NCI-H1436 (cell line): ENCODE data around the gene RABGAP1L.
"Not testable (repeated sequence)": the region's sequence is repeated elsewhere in the genome, so short reads cannot be mapped to it uniquely, and the experiment has no call there.

Experiments
- DNase-seq: peaks from one replicate; lab custom pipeline; 2025; lab: John Stamatoyannopoulos, UW

RABGAP1L gene

DNA sequence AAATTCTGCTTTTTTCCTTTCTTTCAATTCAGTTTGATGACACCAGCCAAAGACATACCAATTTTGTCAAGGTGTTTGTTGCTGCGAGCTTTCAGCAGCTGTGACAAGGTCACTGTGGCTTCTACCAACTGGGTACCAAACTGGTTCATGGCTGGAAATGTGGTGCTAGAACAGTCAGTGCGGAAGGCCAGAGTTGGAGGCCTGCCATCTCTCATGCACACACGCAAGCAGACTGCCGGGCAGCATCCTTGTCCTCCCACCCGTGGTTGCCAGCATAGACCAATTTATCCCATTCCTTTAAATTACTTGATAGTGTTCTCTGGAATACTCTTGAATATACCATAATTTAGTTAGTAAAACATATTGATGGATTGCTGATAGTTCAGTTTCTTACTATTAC is 208.6 kb downstream of the RABGAP1L start:
- DNase-seq, result no peak

DNA sequence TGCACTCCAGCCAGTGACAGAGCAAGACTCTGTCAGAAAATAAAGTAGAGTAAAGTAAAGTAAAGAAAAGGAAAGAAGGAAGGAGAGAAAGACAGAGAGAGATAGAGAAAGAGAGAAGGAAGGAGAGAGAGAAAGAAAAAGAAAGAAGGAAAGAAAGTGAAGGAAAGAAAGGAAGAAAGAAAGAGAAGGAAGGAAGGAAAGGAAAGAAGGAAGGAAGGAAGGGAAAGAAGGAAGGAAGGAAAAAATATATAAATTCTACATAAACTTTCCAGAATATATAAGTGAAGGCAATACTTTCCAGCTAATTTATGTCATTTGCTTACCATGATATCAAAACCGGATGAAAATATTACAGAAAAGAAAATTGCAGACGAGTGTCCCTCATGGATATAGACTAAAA is 216.7 kb downstream of the RABGAP1L start:
- DNase-seq, result no peak

DNA sequence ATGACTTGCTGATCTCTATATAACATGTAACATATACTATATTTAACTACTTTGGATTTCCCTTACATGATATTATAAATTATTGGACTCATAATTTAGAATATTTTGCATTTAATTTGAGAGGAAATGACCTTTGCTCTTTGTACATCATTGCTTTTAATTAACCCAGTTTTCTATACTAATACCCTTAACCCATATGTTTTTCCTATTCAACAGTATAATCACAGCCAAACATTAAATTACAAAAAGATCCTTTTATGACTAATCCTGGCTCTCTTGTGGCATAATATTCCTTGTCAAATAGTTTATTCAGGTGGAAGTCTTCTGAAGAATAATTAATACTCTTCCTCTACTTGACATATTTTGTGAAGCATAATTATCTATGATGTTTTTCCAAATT is 232.4 kb downstream of the RABGAP1L start:
- no peak for DNase-seq

DNA sequence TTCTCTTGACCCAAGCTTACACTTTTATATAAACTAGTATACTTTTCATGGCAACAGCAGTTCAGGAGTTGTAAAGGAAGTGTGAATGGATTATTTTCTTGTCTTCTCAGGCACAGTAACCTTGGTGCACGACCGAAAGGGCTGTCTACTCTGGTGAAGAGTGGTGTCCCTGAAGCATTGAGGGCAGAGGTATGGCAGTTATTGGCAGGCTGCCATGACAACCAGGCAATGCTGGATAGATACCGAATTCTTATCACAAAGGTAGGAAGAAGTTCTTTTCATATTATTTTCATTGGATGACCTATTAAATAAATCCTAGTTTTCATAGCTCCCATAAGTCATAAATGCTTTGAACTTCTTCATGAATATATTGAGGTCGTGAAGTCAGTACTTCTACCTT is 234.6 kb downstream of the RABGAP1L start:
- no peak for DNase-seq

DNA sequence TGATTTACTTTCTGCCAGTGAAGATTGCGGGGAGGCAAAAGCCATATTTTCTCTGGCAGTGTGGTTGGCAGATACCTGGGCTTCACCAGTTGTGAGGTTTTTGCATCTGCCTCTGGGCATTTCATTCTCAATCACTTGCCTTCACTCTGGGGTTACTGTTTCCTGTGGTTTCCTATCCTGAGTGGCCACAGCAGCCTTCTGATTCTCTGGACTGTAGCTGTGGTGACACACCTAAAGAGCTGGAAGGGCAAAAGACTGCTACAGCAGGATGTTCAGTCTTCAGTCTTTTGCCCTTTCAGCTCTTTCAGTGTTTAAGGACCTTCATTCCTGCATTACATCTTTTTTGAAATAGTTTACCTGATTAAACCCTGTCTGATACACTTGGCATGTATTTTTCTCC is 237.9 kb downstream of the RABGAP1L start:
- no peak for DNase-seq

DNA sequence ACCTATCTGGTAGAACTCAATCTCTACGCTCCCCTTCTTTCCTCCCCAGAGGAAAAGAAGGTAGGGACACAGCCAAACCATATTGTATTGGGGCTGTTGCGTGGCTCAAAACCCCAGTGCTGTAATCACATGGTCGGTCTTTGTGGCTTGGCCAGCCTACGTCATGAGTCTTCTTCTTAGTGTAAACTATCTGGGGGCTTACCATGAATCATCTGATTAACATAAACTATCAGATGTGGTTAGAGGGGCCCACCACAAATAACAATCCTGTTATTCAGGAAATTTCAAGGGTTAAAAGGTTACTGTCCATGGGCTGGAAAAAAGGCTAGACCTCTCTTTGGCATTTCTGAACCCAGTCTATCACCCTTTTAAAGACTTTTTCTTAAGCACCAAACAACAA is 238.9 kb downstream of the RABGAP1L start:
- no peak for DNase-seq

DNA sequence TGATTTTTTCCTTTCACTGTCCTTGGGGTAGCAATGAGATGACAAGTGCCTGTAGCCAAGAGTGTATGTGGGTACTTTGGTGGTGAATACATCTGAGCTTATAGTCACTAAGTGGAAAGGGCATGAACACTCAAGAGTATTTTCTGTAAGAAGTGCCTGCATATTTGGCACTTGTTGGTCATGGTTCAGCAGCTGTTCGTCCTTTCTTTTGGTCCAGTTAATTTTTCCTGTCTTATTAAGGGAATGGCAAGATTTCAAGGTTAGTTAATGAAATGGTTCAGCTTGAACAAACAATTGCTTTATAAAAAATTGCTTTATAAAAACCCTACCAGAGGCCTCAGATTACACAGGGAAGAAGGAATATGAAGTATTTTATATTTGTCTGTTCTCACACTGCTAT is 239.9 kb downstream of the RABGAP1L start:
- DNase-seq, result no peak

DNA sequence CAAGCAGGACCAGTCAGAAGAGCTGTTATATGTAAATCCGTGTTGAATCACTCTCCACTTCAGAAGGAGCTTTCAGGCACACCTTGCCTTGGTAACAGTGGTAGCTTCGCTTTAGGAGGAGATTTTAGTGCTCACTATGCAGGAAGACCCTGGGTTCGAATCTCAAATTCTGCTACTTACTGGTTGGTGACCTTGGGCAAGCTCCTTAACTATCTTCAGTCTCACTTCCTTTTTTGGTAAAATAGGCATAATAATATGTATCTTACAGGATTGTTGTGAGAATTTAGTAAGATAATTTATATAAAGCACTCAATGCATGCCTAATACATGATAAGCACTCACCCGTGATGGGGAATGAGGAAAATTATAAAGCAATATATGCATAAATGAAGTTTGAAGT is 241.8 kb downstream of the RABGAP1L start:
- no peak for DNase-seq

DNA sequence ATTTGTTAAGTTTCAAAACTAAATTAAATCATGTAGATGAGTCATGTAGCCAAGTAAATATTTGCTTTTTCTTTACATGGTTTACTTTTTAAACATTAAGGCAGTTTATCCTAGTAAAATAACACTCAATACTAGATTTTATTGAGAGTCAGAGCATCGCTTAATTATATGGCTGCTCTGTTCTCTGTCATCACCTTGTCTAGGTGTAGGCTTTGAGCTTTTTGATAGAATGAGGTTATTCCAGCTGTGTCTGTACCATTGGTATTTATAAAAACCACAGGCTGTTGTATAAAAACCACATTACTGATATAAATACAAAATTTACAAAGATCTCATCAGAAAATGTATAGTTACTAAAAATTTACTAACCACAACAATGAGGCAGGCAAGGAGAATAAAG is 245.9 kb downstream of the RABGAP1L start:
- DNase-seq, result no peak

DNA sequence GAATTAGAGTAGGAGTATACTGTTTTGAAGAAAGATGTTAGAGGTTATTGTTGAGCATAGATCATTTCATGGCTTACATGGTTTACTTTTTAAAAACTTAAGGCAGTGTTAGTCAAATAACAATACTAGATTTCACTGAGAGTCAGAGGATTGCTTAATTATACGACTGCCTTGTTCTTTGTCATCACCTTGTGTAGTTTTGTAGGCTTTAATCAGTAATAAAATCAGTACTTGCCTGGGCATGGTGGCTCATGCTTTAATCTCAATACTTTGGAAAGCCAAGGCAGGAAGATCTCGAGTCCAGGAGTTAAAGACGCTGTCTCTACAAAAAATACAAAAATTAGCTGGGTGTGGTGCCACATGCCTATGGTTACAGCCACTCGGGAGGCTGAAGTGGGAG is 247.1 kb downstream of the RABGAP1L start:
- no peak for DNase-seq

DNA sequence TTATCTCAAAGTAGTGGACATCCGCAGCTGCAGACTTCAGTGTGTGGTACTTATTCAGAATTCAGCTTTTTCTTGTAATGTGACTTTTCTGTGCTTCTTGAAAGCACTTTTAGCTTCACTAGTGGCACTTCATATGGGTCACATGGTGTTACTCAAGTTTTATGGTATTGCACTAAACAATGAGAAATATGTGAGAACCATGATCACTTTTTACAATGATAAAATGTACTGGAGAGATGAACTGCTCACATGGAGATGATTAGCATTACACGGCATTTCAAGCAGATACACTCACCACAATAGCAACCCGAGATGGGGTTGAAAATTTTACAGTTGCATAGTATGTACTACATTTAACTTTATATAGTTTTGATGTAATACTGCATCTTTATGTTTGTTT is 248.3 kb downstream of the RABGAP1L start:
- no peak for DNase-seq

DNA sequence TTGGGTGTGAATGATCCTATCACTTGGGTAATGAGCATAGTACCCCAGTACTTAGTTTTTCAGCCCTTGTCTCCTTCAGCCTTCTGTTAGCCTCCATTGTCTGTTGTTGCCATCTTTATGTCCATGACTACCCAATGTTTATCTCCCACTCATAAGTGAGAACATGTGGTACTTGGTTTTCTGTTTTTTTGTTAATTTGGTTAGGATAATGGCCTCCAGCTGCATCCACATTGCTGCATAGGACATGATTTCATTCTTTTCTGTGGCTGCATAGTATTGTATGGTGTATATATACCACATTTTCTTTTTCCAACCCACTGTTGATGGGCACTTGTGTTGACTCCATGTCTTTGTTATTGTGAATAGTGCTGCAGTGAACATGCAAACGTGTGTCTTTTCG is 248.8 kb downstream of the RABGAP1L start:
- DNase-seq, result no peak

DNA sequence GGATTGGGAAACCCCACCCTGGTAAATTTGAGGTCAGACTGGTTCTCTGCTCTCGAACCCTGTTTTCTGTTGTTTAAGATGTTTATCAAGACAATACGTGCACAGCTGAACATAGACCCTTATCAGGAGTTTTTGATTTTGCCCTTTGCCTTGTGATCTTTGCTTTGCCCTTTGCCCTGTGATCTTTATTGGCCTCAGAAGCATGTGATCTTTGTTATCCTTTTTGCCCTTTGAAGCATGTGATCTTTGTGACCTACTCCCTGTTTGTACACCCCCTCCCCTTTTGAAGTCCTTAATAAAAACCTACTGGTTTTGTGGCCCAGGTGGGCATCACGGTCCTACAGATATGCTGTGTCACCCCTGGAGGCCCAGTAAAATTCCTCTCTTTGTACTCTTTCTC is 250.5 kb downstream of the RABGAP1L start:
- not testable (repeated sequence) for DNase-seq

DNA sequence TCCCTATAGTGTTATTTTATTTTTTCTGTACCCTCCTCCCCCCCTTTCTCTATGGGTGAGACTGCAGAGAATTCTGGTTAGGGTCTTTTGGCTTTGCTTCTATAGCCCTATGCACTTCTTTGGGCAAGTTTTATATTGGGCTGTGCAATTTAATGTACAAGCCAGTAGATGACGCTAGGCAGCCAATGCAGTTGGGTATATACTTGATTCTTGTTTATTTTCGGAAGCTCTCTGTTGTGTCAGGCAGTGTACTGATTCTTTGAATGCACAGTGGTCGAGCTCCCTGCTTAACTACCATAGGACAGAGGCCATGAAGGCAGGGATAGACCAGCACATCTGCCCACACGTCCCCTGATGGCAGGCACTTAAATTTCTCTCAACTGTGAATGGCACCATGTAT is 254.3 kb downstream of the RABGAP1L start:
- no peak for DNase-seq

DNA sequence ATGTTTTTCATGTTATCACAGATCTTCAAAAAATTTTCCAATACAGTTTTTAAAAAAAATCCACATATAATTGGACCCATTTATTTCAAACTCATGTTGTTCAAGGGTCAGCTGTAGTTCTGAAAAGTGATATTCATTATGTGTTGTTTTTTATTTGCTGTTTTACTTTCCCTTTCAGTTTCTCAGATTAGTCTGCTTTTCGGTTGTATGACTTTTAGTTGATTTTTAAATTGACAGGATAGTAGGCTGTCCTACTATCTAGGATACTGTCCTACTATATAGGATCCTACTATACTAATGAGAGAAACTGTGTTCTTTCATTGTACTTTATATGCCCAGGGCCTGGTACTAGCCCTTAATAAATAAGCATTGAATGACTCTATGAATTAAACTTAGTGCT is 254.9 kb downstream of the RABGAP1L start:
- DNase-seq, result no peak

DNA sequence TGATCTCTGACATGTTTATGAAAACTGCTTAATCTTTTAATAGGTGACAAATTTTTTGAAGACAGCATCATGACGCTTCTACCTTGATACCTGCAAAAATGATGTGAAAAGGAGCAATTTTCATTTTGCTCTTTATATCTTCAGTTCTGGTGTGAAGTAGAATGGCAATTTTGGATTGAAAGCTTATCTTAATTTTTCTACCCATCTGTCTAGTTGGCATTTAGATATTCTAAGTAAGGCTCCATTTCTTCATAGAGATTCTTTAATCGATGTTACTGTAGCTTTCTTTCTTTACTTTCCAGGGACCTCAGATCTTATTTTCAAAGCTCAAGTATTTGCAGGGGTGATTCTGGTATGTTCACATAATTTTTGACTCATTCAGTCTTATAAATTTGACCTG is 256.2 kb downstream of the RABGAP1L start:
- no peak for DNase-seq

DNA sequence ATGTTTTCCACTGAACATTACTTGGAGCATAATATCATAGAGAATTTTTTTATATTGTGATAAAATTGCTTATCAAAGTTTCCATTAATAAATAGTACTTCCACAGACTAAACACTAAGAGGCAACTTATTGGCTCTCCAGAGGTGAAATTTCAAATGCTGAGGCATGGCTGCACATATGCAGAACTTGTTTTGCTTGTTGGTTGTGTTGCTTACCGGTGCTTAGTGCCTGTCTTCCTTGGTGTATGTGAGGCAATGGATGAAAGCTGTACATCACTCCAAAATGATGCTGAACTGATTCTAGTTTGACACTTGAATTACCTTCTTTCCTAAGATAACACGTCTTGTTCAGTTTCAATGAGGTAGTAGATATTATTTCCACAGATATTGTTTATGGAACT is 258.6 kb downstream of the RABGAP1L start:
- no peak for DNase-seq

DNA sequence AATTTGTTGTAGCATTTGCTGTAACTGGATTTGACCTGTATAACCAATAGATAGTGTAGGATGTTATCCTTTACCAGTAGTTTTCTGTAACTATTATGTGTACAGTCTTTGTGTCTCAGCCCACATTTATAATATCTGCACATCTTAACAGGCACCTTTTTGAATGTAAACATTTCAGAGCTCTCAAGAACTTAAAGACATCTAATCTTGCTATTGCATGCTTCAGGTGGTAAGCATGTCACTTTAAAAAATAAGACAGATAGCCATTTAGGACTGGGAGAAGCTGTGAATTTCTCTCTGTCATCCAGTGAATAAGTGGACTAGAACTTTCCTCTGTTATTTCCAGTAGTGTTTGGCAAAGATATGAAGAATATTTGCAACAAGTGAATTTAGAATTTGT is 265.8 kb downstream of the RABGAP1L start:
- DNase-seq, result no peak

DNA sequence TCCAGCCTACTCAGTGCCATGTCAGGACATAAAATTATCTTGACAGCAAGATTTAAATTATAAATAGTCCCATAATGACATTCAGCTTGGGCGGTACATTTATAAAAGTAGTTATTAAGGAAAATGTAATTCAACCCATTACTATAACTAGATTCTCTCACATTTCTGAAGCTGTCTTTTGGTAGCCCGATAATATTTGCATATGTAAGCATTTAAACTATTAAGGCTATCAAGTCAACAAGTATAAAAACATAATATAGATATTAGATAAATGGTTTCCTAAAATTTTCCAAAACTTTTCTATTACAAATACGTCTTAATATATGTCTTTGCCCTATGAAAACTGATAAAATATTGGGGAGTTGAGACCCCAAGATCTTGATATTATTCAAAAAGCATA is 266.8 kb downstream of the RABGAP1L start:
- DNase-seq, result no peak

DNA sequence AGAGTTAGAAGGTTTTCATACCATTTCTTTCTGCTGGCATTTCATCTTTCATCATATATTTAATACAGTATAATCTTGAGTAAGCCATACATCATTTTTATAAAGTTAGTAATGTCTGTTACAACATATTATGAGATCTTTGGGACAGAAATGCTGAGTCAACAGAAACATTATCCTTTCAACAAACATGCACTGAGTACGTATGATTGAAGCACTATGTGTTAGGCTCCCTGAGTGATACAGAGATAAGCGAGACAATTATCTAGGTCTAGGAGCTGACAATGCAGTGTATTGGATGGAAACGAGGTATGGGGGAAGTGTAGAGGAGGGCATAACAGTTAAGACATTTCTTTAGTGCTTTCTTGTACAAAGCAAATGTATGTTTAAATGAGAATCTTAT is 268.7 kb downstream of the RABGAP1L start:
- no peak for DNase-seq

DNA sequence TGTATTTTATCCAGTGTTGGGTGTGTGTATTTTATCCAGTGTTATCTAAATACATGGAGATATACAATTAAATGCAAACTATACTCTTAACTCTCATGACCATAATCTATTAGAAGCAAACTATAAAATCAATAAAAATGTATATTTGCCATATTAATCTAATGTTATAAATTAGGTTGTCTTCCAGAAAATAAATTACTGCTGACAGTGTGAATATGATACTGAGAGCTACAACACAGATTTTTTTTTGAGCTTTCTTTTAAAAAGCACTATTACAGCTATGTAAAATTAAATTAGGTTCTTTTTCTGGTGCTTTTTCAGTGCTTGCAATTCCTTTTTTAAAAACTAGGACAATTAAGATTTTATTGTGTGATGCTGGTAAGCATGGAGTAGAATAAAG is 269.4 kb downstream of the RABGAP1L start:
- DNase-seq, result no peak

DNA sequence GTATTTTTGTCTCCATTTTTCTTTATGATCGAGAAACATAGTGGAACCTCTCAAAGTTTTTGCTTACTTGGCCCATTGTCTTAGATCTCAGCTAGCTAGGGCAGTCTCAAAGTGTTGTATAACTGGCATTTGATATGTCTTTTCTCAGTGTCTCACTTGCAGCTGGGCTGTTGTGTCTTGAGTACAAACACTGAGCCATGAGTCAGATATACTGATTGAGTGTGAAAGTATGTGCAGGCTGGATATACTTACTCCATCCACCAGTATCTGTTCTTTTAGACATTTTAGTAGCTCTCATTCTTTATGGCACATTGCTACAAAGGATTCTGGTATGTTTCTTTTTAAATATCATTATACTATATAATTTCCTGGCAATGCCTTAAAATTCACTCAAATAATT is 274.1 kb downstream of the RABGAP1L start:
- DNase-seq, result no peak

DNA sequence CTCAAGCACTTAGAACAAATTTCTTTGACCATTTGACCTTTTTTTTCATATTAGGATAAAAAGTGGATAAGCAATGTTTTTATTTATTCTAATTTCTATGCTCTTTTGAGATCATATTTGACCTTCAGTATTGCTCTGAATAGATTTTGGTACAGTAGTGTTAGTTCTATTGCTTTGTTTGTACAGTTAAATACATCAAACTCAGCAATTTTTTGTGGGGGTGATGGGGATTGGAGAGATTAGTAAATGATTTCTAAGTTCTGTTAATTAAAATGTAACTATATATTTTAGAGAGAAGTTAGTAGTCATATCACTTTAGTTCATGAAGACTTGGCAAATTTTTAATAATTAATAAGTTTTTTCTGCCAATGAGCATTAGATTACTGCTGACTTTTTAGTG is 286.0 kb downstream of the RABGAP1L start:
- DNase-seq, result no peak

DNA sequence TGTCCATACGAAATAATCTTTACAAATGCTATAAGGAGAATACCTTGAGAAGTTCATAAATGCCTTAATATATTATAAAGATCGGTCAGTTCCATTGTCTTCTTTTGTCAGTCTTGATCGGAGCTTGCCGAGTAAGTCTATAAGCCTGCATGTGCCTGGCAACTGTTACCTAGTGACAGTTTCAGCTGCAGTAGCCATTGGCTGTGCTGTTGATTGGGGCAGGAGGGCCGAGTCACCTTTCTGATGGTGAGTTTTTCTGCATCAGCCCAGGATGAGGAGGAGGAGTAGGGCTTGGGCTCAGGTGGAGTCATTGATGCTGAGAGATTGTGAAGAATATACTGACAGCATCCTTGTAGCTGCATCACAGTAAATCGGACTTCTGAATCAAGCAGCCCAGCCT is 286.5 kb downstream of the RABGAP1L start:
- no peak for DNase-seq

DNA sequence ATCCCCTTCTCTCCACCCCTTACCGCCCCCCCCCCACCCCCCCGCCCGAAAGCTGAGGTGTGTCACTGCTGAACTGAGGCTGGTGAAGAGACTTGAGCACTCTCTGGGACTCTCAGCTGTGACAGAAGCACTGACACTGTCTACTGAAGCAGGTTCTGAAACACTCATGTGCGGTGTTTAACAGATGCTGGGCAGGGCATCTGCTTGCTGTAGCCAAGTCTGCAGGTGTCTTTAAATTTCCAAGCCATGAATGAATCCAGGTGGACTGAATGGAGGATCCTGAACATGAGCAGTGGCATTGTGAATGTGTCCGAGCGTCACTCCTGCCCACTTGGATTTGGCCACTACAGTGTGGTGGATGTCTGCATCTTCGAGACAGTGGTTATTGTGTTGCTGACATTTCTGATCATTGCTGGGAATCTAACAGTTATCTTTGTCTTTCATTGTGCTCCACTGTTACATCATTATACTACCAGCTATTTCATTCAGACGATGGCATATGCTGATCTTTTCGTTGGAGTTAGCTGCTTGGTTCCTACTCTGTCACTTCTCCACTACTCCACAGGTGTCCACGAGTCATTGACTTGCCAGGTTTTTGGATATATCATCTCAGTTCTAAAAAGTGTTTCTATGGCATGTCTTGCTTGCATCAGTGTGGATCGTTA is 288.7 kb downstream of the RABGAP1L start, which contains the start of gene GPR52:
GPR52 (plus strand) TSS at position 99 of the 665 bp plus-strand sequence; CDS start at position 247, 148 bp downstream.
- no peak for DNase-seq
